WTC11 (cell line): ENCODE data around the gene CPHXL.

ENCODE experiments used
- CTCF ChIP-seq: fragments of 200-600 bp; IDR thresholded peaks from 2 replicates; pipeline ENCODE4 v1.8.0; 2022; ENCODE audit warnings: antibody characterized with exemption
- ELF4 ChIP-seq: sonication (generic); formaldehyde crosslinking; IDR thresholded peaks from 2 replicates; pipeline ENCODE4 v1.8.1; 2022; ENCODE audit warnings: low read depth, mild to moderate bottlenecking, moderate library complexity, missing genetic modification reagents
- FOXK1 ChIP-seq: sonication (generic); formaldehyde crosslinking; IDR thresholded peaks from 2 replicates; pipeline ENCODE4 v1.8.0; 2022; ENCODE audit warnings: mild to moderate bottlenecking, moderate library complexity, missing genetic modification reagents
- FOXP1 ChIP-seq: sonication (generic); formaldehyde crosslinking; IDR thresholded peaks from 2 replicates; pipeline ENCODE4 v1.8.0; 2022; ENCODE audit warnings: missing genetic modification reagents, mild to moderate bottlenecking, moderate library complexity, borderline replicate concordance
- MAX ChIP-seq: sonication (generic); formaldehyde crosslinking; IDR thresholded peaks from 2 replicates; pipeline ENCODE4 v1.8.0; 2022; ENCODE audit warnings: mild to moderate bottlenecking, missing genetic modification reagents
- NR3C1 ChIP-seq: sonication (generic); formaldehyde crosslinking; conservative IDR thresholded peaks from 2 replicates; pipeline ENCODE4 v1.8.1; 2023; ENCODE audit warnings: low read depth, mild to moderate bottlenecking, missing genetic modification reagents
- PREB ChIP-seq: sonication (generic); formaldehyde crosslinking; IDR thresholded peaks from 2 replicates; pipeline ENCODE4 v1.8.1; 2022; ENCODE audit warnings: mild to moderate bottlenecking, missing genetic modification reagents, moderate library complexity, borderline replicate concordance
- USF2 ChIP-seq: sonication (generic); formaldehyde crosslinking; IDR thresholded peaks from 2 replicates; pipeline ENCODE4 v1.8.1; 2023; ENCODE audit warnings: mild to moderate bottlenecking, missing genetic modification reagents, moderate library complexity
- ZNF281 ChIP-seq: sonication (generic); formaldehyde crosslinking; IDR thresholded peaks from 2 replicates; pipeline ENCODE4 v1.8.0; 2023; ENCODE audit warnings: mild to moderate bottlenecking, missing genetic modification reagents
- ZNF317 ChIP-seq: sonication (generic); formaldehyde crosslinking; IDR thresholded peaks from 2 replicates; pipeline ENCODE4 v1.8.1; 2023; ENCODE audit warnings: low read depth, mild to moderate bottlenecking, moderate library complexity, missing genetic modification reagents, borderline replicate concordance
- TF ChIP-seq, protein P1 (sequence below): sonication (generic); formaldehyde crosslinking; IDR thresholded peaks from 2 replicates; pipeline ENCODE4 v1.8.1; 2023; ENCODE audit warnings: mild to moderate bottlenecking, missing genetic modification reagents
- TF ChIP-seq, protein P2 (sequence below): sonication (generic); formaldehyde crosslinking; IDR thresholded peaks from 2 replicates; pipeline ENCODE4 v1.8.1; 2023; ENCODE audit warnings: mild to moderate bottlenecking, missing genetic modification reagents, moderate library complexity
- TF ChIP-seq, protein P3 (sequence below): sonication (generic); formaldehyde crosslinking; IDR thresholded peaks from 2 replicates; pipeline ENCODE4 v1.8.1; 2022; ENCODE audit warnings: low read depth, mild to moderate bottlenecking, moderate library complexity, missing genetic modification reagents, borderline replicate concordance
- TF ChIP-seq, protein P4 (sequence below): fragments of 250-450 bp; sonication (Bioruptor Pico); conservative IDR thresholded peaks from 2 replicates; pipeline ENCODE4 v1.9.0; 2021; ENCODE audit warnings: mild to moderate bottlenecking

- TF ChIP-seq CTCF, result no peak
- no peak for TF ChIP-seq MAX (CRISPR knock-in tag)
- no peak for TF ChIP-seq USF2 (CRISPR knock-in tag)
- TF ChIP-seq FOXK1 (CRISPR knock-in tag), result no peak
- TF ChIP-seq ZNF317 (CRISPR knock-in tag), result no peak
- TF ChIP-seq ZNF281, result no peak
- TF ChIP-seq, protein P1, sequence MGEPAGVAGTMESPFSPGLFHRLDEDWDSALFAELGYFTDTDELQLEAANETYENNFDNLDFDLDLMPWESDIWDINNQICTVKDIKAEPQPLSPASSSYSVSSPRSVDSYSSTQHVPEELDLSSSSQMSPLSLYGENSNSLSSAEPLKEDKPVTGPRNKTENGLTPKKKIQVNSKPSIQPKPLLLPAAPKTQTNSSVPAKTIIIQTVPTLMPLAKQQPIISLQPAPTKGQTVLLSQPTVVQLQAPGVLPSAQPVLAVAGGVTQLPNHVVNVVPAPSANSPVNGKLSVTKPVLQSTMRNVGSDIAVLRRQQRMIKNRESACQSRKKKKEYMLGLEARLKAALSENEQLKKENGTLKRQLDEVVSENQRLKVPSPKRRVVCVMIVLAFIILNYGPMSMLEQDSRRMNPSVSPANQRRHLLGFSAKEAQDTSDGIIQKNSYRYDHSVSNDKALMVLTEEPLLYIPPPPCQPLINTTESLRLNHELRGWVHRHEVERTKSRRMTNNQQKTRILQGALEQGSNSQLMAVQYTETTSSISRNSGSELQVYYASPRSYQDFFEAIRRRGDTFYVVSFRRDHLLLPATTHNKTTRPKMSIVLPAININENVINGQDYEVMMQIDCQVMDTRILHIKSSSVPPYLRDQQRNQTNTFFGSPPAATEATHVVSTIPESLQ (CRISPR knock-in tag), result no peak
- TF ChIP-seq, protein P2, sequence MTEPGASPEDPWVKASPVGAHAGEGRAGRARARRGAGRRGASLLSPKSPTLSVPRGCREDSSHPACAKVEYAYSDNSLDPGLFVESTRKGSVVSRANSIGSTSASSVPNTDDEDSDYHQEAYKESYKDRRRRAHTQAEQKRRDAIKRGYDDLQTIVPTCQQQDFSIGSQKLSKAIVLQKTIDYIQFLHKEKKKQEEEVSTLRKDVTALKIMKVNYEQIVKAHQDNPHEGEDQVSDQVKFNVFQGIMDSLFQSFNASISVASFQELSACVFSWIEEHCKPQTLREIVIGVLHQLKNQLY (CRISPR knock-in tag), result no peak
- TF ChIP-seq ELF4 (CRISPR knock-in tag), result no peak
- TF ChIP-seq, protein P3, sequence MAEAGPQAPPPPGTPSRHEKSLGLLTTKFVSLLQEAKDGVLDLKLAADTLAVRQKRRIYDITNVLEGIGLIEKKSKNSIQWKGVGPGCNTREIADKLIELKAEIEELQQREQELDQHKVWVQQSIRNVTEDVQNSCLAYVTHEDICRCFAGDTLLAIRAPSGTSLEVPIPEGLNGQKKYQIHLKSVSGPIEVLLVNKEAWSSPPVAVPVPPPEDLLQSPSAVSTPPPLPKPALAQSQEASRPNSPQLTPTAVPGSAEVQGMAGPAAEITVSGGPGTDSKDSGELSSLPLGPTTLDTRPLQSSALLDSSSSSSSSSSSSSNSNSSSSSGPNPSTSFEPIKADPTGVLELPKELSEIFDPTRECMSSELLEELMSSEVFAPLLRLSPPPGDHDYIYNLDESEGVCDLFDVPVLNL (CRISPR knock-in tag), result no peak
- no peak for TF ChIP-seq PREB (CRISPR knock-in tag)
- TF ChIP-seq NR3C1, result no peak
- TF ChIP-seq, protein P4, sequence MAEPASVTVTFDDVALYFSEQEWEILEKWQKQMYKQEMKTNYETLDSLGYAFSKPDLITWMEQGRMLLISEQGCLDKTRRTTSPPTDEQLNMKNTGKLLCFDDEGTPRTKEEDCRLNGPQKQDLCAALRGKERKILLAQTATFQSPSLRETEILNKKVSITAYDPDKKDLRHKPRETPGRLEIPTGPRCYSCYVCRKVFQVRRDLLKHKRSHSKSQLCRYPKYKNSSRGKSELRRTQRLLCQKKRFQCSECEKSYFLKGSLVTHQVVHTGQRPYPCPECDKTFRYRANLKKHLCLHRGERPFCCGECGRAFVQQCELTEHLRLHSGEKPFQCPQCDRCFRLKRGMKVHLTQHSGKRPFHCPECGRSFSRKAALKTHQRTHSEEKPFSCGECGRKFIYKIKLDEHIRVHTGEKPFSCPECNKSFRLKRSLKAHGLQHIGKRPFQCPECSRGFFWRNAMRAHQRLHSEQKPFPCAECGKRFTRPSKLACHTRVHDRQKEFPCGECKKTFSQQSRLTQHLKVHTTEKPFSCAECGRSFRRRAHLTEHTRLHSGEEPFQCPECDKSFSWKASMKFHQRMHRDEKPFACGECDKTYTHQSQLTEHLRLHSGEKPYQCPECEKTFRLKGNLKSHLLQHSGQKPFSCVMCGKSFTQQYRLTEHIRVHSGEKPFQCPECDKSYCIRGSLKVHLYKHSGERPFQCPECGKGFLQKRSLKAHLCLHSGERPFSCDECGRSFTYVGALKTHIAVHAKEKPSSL (CRISPR knock-in tag), result no peak
- TF ChIP-seq FOXP1 (CRISPR knock-in tag), result no peak
Measured at GRCh38 chr16:75774197-75774596, 47.9 kb upstream of the CPHXL start.
